ENCODE results near the gene GMCL1. TPM values are rescaled to one million over a fixed set of nuclear protein-coding genes. Genes with fewer than 3 reads are reported as not detected.

Gene GMCL1, protein sequence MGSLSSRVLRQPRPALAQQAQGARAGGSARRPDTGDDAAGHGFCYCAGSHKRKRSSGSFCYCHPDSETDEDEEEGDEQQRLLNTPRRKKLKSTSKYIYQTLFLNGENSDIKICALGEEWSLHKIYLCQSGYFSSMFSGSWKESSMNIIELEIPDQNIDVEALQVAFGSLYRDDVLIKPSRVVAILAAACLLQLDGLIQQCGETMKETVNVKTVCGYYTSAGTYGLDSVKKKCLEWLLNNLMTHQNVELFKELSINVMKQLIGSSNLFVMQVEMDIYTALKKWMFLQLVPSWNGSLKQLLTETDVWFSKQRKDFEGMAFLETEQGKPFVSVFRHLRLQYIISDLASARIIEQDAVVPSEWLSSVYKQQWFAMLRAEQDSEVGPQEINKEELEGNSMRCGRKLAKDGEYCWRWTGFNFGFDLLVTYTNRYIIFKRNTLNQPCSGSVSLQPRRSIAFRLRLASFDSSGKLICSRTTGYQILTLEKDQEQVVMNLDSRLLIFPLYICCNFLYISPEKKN
- 8.4 to 13.4 TPM (median 10.9 TPM) in 5 replicates for total RNA-seq (2022; extraction: Qiagen RNA extraction)

DNA sequence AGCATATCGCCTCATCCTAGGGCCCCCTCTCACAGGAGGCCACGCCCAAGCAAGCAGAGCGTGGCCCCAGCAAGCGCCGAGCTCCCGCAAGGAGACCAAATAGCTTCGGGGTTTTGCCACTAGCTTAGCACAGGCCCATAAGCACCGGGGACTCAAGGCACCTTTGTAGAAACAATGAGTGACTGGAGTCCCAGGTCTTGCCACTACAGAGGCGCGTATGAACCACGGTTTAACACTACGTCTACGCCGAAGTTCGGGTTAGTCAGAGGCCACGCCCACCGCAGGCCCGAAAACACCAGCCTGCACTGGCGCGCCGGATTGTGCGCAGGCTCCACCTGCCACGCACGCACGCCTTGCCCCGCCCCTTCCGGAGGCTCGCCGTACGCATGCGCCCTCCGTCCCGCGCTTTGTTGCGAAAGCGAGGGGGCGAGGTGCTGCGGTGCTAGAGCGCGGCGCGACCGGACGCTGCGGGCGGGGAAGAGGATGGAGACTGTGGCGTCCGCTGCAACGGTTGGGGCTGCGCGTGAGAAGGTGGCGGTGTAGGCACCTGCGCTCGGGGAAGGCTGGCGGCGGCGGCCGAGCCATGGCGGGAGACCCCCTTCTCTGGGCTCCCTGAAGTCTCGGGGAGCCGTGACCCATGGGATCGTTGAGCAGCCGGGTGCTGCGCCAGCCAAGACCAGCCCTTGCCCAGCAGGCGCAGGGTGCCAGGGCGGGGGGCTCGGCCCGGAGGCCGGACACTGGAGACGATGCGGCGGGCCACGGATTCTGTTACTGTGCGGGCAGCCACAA lies at the start of gene GMCL1:
Gene GMCL1, plus strand, starts transcription at position 405 of the 789 bp plus-strand sequence. Its CDS starts 233 bp downstream, at position 638.

DNA sequence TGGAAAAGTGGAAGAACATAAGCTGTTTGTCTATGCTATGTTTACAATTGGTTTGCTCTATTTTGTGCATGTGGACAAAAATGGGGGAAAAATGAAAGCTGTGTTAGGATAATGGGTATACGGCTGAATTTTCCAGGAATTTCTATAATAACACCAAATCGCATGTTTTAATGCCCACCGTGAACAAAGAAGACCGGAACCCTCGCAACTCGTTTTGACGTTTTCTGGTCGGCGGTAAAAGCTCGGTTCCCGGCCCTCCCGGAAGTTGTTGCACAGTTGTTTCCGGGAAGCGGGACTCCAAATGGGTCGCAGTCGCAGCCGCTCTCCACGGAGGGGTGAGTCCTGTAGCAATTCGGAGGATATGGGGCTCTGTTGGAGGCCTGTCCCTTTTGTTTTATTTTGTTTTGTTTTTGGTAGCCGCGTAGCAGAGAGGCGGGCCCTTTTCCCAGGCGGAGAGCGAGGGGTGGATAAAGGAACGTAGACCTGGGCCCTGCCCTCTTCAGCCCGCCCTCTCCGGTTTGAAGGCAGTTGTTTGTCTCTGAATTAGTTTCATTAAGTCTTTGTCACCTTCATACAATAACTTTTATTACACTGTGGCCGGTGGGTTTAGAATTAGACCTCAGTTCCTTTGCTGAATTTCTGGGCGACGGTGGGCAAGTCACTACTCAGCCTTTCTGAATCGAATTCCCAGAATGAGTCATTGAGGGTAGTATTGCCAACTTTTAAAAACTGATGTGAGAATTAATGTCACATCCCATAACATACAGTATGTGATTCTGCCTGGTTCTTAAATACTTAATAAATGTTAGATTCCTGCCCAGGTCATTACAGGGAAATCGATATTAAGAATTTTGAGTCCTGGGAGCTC lies 64.5 kb downstream of the GMCL1 start, which contains the start of gene SNRNP27:
Gene SNRNP27, plus strand, starts transcription at position 273 of the 868 bp plus-strand sequence. Its CDS starts 29 bp downstream, at position 302.

GRCh38 chr2:69914950-69915945 lies 85.8 kb downstream of the GMCL1 start, which contains the start of gene MXD1:
MXD1 (plus strand) TSS chr2:69915109; CDS start chr2:69915331, 222 bp downstream.

Other genes starting within 250 kb of the GMCL1 start
- gene AAK1, start 185.9 kb upstream of the GMCL1 start, total RNA-seq (2022; extraction: Qiagen RNA extraction), result 11.4 to 17.7 TPM (median 14.7 TPM) in 5 replicates
- gene ANXA4, start 87.5 kb upstream of the GMCL1 start, total RNA-seq (2022; extraction: Qiagen RNA extraction), result 315 to 371 TPM (median 350 TPM) in 5 replicates
- 49.5 to 85.7 TPM (median 56.1 TPM) in 5 replicates for gene SNRNP27, start 64.3 kb downstream of the GMCL1 start, total RNA-seq (2022; extraction: Qiagen RNA extraction)
- gene MXD1, start 85.4 kb downstream of the GMCL1 start, total RNA-seq (2022; extraction: Qiagen RNA extraction), result 1.6 to 2.0 TPM (median 1.9 TPM) in 5 replicates
- gene ASPRV1, start 132.0 kb downstream of the GMCL1 start, total RNA-seq (2022; extraction: Qiagen RNA extraction), result 0.14 to 0.43 TPM (median 0.23 TPM) in 5 replicates

Data from A549 treated with CORT108297 at 1 μM for 4 hours (cell line).